ENCODE measurements around the gene ANAPC4.
"Not testable (repeated sequence)": the region's sequence is repeated elsewhere in the genome, so short reads cannot be mapped to it uniquely, and the experiment has no call there.

DNA sequence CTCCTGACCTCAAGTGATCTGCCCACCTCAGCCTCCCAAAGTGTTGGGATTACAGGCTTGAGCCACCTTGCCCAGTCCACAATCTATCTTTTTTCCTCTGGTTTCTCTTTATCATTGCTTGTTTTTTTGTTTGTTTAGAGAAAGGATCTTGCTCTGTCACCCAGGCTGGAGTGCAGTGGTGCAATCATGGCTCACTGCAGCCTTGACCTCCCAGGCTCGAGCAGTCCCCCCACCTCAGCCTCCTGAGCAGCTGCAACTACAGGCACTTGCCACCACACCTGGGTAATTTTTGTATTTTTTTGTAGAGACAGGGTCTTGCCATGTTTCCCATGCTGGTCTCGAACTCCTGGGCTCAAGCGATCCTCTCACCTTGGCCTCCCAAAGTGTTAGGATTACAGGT lies 48.6 kb upstream of the ANAPC4 start:
- not testable (repeated sequence) for TF ChIP-seq POLR2A, CTCF (IDR thresholded peaks at IDR 0.05)
